ENCODE data around the gene GSTM1. TPM values are rescaled to one million over a fixed set of nuclear protein-coding genes. Genes with fewer than 3 reads are reported as not detected.

GSTM1 gene
- total and polyA plus RNA-seq, 2 of the 8 experiments (the other 6 are each of a cell fraction or from before 2014, with no cell fraction given) = 16.7 to 42.5 TPM

- H3K79me2 ChIP-seq (ENCODE audit: control insufficient read depth in 1 of 2, insufficient read depth in 2 of 2, low read length in 2 of 2) = no peaks in the 10 kb centered on the region
- no peak overlapping the region for H2AK5ac ChIP-seq (ENCODE audit: low read depth, low read length)
- H4K91ac ChIP-seq (replicated peaks; ENCODE audit: insufficient read length, low read length) = no peak overlapping the region
- no peak overlapping the region for H4K8ac ChIP-seq (ENCODE audit: extremely low read depth, insufficient read depth, low read length)
- no peak overlapping the region for H2BK12ac ChIP-seq (ENCODE audit: low read depth, low read length)
- no peak overlapping the region for H3K18ac ChIP-seq (ENCODE audit: extremely low read depth, low read length)
- no peaks in the 10 kb centered on the region for H3K36me3 ChIP-seq (ENCODE audit: control insufficient read depth in 2 of 4, insufficient read depth in 4 of 4, low read length in 3 of 4)
- H3K27me3 ChIP-seq (replicated peaks in 1 of 4; ENCODE audit: control insufficient read depth in 3 of 4, extremely low read depth in 1 of 4, insufficient read depth in 3 of 4, low read length in 3 of 4) = peaks cover 0 to 5% (median 4%) of the 10 kb centered on the region in 4 experiments; a peak in 6 of 7 replicates
- no peak for FAIRE-seq
- ChIA-PET POLR2A (ENCODE audit: partially characterized antibody) (interaction anchor here (1.1 kb wide), 1 partner anchor 40 kb away, joined by 3 read pairs; no protein-coding TSS in a partner anchor), CTCF (ENCODE audit: partially characterized antibody) (interaction anchor here (0.8 to 11.8 kb wide), 7 partner anchors 17 to 327 kb away, joined by 3 to 185 read pairs (median 5); partner anchors contain the start of genes AHCYL1 and GSTM1)
- H3K79me1 ChIP-seq (ENCODE audit: low read depth, low read length) = no peaks in the 10 kb centered on the region
- no peak overlapping the region for H3K27ac ChIP-seq (ENCODE audit: low read depth, low read length)
- H3K4me2 ChIP-seq (ENCODE audit: insufficient read depth in 1 of 2, low read depth in 2 of 2, low read length in 2 of 2) = no peak overlapping the region
- no peak overlapping the region for H2BK15ac ChIP-seq (ENCODE audit: low read length)
- no peak for DNase-seq (ENCODE audit: low read depth in 1 of 2, low spot score in 2 of 2)
- no peaks in the 10 kb centered on the region for H3K9me3 ChIP-seq (ENCODE audit: insufficient read depth in 2 of 2, low read depth in 1 of 2, low read length in 1 of 2)
- H3K56ac ChIP-seq (replicated peaks; ENCODE audit: insufficient read length, low read depth, low read length) = no peak overlapping the region
- H2BK20ac ChIP-seq (ENCODE audit: low read length) = no peak overlapping the region
- no peak overlapping the region for H2BK120ac ChIP-seq (replicated peaks; ENCODE audit: low read depth, low read length)
- H4K20me1 ChIP-seq (replicated peaks in 1 of 2; ENCODE audit: control insufficient read depth in 1 of 2, insufficient read depth in 2 of 2, low read length in 2 of 2) = no peaks in the 10 kb centered on the region
- H4K5ac ChIP-seq (ENCODE audit: insufficient read length, low read depth, low read length) = no peak overlapping the region
- 0 out of 7 replicates have a peak, but pooled peaks cover 0 to 3% (median 0%) of the 10 kb centered on the region in 4 experiments for H3K4me1 ChIP-seq (replicated peaks in 1 of 4; ENCODE audit: control insufficient read depth in 3 of 4, insufficient read depth in 4 of 4, low read length in 3 of 4)
- H3K9ac ChIP-seq (replicated peaks in 1 of 4; ENCODE audit: extremely low read depth in 1 of 4, low read depth in 3 of 4, low read length in 3 of 4) = no peak overlapping the region
- no peak overlapping the region for H3K23ac ChIP-seq (ENCODE audit: insufficient read length)
- no peak overlapping the region for H2AFZ ChIP-seq (ENCODE audit: low read length)
- no peak overlapping the region for H3K14ac ChIP-seq (ENCODE audit: insufficient read length)
- H3K4me3 ChIP-seq (ENCODE audit: extremely low read depth in 1 of 4, insufficient read depth in 2 of 4, low read depth in 3 of 4, low read length in 4 of 4) = no peak overlapping the region
- H2BK5ac ChIP-seq (ENCODE audit: low read depth, low read length) = no peak overlapping the region
- peaks cover 9% of the 10 kb centered on the region for H3K23me2 ChIP-seq (ENCODE audit: low read depth, low read length)
- WGBS, 2 experiments (ENCODE audit: extremely low coverage in 1 of 2, insufficient coverage in 1 of 2, insufficient read length in 1 of 2, insufficient replicate concordance in 2 of 2, low coverage in 1 of 2, low lambda C conversion rate in 2 of 2, missing lambda C conversion rate in 1 of 2) = 88% methylated on average over 2 of the region's 4 CpGs; no CpG with 5 or more reads in 1 of the 2 experiments
- H3K4ac ChIP-seq (replicated peaks; ENCODE audit: insufficient read length, low read depth, low read length) = no peak overlapping the region
- no peak for TF ChIP-seq SP2 (IDR thresholded peaks at IDR 0.05; ENCODE audit: low read length)
- no peak for TF ChIP-seq RXRA (IDR thresholded peaks at IDR 0.05; ENCODE audit: insufficient read depth, low read depth, low read length)
- TF ChIP-seq CBX8 (IDR thresholded peaks at IDR 0.05; ENCODE audit: borderline replicate concordance, low read depth, low read length) = no peak
- no peak for TF ChIP-seq TEAD4 (IDR thresholded peaks at IDR 0.05; ENCODE audit: low read depth, low read length)
- TF ChIP-seq TAF1 (IDR thresholded peaks at IDR 0.05; ENCODE audit: low read depth, low read length) = no peak
- TF ChIP-seq EZH2 (IDR thresholded peaks at IDR 0.05; ENCODE audit: low read depth, low read length, severe bottlenecking) = no peak
- no peak for TF ChIP-seq NANOG (IDR thresholded peaks at IDR 0.05; ENCODE audit: insufficient read depth, low read depth, low read length, poor library complexity, severe bottlenecking)
- TF ChIP-seq SRF (IDR thresholded peaks at IDR 0.05; ENCODE audit: low read depth, low read length) = no peak
- TF ChIP-seq RBBP5 (IDR thresholded peaks at IDR 0.05; ENCODE audit: borderline replicate concordance, low read depth, low read length) = no peak
- no peak for TF ChIP-seq CTBP2 (IDR thresholded peaks at IDR 0.05; ENCODE audit: borderline replicate concordance, insufficient read depth, insufficient read length, low read length)
- TF ChIP-seq GABPA (IDR thresholded peaks at IDR 0.05; ENCODE audit: borderline replicate concordance, insufficient read depth, low read length) = no peak
- TF ChIP-seq RFX5 (IDR thresholded peaks at IDR 0.05; ENCODE audit: borderline replicate concordance, low read depth, low read length) = no peak
- TF ChIP-seq POLR2AphosphoS5 (IDR thresholded peaks at IDR 0.05; ENCODE audit: low read depth, low read length) = no peak
- no peak for TF ChIP-seq TCF12 (IDR thresholded peaks at IDR 0.05; ENCODE audit: low read depth, low read length)
These were observed 30.2 kb upstream of the GSTM1 start for GRCh38 chr1:109657395-109657794.
